OCI-M2 (cell line): ENCODE data around the gene TMEM252.

ENCODE experiments used
- DNase-seq: peaks from one replicate; lab custom pipeline; 2025; ENCODE audit not compliant: unreplicated experiment; lab: John Stamatoyannopoulos, UW

Gene TMEM252

DNA sequence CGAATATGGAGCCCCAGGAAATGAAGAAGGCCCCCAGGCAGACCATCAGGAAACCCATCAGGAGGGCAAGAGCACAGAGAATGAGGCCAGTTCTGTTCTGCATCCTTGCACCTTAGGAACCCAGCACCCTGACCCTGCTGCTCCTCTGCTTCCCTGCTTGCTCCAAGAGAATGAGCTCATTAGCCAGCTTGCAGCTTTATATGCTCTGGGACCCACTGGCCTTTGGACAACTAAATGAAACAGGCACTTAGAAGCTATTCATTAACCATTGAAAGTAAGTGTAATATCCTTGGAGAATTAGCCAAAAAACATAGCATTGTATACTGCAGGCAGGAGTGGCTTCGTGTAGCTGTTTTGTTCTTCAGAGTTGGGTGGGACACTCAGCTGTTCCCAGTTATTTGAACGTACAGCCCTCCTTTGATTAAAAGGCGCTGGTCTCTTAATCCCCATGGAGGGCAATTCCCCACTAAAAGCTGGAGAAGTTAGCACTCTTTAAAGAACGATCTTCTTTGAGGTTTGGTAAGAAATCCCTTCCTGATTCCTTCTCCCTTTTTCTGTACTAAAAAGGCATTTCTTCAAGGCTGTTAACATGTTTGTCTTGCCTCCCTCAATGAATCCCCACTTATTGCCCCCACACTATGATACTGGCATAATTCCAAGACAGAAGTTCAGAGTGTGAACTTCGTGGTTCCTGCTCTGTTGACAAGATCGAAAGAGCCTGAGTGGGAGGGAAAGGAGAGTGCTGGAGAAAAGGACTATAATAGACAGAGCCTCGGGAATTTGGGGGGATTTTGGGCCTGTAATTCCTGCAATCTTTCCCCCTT is at the start of gene TMEM252:
Gene TMEM252, minus strand, starts transcription at position 172 of the 824 bp plus-strand sequence. Its CDS starts 69 bp downstream, at position 103.
- DNase-seq = no peak

GRCh38 chr9:68585034-68585761 is 44.5 kb upstream of the TMEM252 start:
- DNase-seq = no peak

DNA sequence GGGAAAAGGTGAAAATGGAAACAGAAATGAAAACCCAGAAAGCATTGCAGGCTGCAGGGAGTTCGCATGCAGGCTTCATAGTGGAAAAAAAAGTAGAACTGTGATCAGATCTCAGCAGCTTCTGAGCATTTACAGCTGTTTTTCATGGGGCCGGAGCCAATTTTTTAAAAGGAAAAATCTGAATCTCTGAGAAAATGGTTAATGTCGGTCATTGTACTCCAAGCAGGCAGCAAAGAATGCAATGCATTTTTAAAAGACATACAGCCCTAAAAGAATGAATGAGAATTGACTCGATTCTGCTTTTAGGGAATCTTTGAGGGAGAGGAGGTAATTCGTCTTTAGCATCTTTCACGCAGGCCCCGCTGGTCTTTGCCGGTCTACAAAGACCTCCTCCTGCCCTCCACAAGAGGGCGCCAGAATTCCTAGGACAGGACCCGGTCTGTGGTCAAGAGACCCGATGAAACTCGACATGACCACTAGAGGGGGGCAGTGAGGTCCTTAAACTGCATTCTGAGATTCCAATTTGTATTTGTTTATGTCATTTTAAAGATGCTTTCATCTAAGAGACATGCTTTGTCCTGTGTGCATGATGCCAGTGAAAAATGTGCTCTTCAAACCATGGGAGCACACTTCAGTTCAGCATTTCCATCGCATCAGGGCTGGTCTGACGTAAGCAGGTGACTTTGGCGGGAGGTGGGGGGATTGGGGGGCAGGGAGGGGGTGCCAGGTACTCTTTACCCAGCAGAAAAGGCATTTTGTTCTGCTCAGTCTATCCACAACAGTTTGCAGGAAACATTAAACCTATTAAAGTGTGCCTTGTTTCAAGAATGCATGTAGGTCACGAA is 43.7 kb upstream of the TMEM252 start:
- peak; percentile 81 for DNase-seq

- DNase-seq = no peak
These were observed 41.0 kb upstream of the TMEM252 start for GRCh38 chr9:68581696-68582095.

DNA sequence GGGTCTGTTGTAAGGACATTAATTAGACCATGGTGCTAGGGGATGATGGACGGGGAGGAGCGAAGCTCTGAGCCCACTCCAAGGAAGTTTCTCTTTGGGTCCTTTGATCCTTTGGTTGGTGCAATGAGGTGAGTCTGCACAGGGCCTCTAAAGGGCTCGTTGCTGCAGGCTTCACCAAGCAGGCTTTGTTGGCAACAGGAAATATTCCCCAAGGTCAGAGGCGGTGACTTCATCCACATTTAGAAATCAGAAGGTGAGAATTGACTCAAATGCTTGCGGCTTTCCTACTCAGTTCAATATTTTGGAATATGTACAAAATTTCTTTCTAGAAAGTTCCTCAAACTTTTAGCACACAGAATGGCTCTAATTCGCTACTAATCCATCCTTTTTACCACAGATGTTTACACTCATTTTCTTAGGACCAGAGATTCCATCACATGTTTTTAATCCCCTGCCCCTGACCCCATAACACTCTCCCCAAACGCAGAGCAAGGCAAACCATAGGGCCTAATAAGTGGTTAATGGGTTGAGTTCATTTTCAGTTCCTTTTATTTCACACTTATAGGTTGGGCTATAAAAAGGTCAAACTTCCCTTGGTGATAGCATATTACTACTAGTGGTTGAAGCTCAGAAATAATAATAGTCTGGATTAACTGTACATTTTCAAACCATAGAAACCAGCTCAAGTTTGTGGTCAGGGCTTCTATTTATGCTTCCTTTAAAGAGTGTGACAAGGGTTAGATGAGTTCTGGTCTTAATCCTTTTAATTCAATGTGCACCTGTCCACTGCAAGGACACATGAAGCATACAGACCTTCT is 37.3 kb upstream of the TMEM252 start:
- no peak for DNase-seq

- DNase-seq = no peak
These were observed 35.1 kb upstream of the TMEM252 start for GRCh38 chr9:68575817-68576216.

GRCh38 chr9:68574150-68574549 is 33.5 kb upstream of the TMEM252 start:
- DNase-seq = no peak

DNA sequence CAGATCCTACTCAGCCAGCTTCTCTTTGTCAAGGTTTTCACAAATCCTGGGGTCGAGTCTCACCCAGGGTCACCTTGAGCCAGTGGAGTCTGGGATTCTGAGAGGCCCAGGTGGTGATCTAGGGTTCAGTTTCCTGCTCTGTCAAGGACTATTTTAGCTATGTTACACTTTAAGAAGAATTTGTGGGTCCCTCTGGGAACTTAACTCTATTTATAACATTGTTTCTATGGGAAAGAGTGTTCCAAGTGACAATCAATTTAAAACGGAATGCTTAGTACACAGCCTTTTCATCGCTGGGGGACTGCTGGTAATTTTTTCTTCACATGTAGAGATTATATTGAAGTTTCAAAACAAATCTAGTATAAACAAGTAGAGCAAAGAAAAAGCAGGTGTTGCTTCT is 26.9 kb upstream of the TMEM252 start:
- no peak for DNase-seq

GRCh38 chr9:68562461-68562860 is 21.8 kb upstream of the TMEM252 start:
- DNase-seq = no peak

DNA sequence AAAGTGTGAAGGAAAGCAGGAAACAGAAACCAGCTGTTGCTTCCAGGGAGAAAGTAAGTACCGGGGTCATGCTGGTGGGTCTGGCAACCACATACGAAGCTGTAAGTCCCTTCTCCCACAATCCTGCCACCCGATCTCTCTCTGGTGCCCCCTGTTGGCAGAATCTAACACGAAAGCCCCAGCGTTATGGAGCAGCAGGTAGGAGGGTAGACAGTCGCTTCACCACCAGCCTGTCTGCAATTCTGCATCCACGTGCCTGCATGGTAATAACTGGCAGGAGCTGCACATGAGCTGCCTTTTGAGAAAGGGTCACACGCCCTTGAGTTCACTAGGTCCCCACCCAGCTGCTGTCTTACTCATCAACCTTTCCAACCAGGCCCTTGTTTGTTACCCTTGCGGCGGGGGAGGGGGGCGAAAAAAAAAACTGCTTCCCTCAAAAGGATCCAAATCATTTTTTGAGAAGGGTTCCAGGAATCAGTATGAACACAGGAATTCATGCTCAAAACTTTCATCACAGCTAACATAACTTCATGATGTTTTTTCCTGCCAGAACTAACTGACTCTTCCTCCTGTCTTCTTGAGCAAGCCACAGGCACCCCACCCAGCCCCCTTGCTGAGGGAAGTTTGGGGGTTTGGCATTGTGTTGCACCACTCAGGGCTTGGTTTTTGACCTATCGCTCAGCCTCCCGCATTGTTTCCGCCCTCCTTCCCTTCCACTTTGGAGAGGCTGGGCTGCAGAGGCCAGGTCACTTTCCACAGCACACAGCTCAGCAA is 19.6 kb upstream of the TMEM252 start:
- DNase-seq = no peak

DNA sequence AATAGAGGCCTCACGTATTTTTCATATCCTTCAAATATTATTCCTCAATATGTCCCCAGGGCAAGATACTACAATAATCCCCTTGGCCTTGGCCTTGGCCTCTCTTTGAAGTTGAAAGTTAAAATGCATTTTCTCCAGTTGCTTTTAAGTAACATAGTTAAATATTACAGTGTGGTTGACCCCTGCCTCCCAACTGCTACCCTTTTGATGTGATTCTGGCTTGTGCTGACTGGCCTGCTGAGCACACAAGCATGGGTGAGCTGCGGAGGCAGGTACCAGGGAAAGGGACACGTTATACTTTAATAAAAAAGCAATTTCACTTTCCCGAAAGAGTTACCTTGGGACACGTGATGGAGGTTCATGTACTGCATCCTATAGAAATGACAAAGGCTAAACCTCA is 17.9 kb upstream of the TMEM252 start:
- no peak for DNase-seq

DNA sequence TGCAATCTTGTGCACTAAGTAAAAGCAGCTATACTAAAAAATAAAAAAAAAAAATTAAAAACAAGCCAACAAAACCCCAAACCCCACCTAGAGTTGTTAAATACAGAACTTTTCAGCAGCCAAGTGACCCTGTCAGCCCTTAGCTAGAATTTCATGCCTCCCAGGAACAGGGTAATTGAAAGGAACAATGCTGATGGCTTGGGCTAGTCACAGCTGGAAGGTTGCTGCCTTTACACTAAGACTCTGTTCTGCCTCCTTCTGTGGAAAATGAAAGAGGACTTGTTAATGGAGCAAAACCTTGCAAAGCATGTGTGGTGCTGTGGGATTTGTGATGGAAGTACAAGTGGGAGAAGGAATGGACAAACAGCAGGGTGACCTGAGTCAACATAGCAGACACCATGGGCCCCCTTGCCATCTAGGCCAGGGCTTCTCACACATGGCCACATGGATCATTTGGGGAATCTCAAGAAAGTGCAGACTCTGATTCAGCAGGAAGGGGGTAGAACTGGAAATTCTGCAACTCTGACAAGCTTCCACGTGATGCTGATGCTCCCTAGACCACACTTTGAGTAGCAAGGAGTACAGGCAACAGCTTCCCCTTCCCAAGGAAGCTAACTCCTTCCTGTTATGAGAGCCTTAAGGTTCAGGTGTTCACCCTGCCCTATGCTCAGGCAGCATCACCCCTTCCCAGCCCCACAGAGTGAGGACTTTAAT is 14.9 kb upstream of the TMEM252 start:
- DNase-seq = no peak

DNA sequence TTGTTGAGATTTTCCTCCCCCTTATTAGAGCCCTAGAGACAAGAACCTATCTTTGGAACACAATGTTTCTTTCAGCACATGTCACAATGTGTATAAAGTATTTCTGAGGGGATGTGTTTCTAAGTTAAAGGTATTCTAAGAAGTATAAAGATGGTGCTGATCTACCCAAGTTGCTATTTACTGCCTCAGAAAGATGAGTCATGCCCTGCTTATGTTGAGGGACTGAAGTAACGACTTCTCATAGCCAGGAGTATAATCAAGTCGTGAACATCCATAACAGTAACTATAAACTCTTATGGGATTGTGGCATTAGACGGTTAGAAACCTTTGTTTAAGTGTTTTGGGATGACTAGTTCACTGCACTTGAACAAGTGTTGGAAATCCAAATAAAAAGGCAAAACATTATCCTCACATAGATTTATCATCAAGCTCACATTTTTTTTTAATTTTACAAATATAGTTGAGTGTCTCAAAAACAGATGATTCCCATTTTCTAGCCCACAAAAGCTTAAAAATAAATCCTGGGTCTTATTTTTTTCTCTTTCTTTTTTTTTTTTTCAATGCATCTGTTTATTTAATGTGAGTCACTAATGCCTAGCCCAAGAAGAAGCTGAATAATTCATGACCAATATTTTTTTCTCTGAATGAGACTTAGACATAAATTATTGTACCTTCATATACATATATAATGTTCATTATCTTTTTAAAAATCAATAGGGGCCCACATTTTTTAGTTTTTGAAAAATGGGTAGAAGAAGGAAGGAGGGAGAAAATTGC is 12.2 kb upstream of the TMEM252 start:
- no peak for DNase-seq

- no peak for DNase-seq
These were observed 10.5 kb upstream of the TMEM252 start for GRCh38 chr9:68551191-68551590.

GRCh38 chr9:68548241-68548640 is 7.6 kb upstream of the TMEM252 start:
- no peak for DNase-seq

DNA sequence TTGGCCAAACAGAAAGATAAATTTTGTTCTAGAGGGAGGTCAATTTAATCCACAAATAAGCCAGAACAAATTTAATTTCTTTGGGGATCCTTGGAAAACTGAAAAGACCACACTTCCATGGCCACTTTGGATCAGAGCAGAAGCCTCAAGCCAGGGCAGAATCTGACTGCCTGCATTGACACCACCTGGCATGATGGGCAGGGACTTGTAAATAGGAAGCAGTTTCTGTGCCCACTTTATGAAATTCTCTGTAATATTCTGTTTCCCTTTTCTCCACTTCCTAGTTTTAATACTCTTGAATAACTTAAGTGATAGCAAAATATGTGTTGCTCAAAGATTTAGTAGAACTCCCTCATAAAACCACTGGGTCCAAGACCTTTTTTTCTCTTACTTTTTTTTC is 6.7 kb upstream of the TMEM252 start:
- DNase-seq = no peak

DNA sequence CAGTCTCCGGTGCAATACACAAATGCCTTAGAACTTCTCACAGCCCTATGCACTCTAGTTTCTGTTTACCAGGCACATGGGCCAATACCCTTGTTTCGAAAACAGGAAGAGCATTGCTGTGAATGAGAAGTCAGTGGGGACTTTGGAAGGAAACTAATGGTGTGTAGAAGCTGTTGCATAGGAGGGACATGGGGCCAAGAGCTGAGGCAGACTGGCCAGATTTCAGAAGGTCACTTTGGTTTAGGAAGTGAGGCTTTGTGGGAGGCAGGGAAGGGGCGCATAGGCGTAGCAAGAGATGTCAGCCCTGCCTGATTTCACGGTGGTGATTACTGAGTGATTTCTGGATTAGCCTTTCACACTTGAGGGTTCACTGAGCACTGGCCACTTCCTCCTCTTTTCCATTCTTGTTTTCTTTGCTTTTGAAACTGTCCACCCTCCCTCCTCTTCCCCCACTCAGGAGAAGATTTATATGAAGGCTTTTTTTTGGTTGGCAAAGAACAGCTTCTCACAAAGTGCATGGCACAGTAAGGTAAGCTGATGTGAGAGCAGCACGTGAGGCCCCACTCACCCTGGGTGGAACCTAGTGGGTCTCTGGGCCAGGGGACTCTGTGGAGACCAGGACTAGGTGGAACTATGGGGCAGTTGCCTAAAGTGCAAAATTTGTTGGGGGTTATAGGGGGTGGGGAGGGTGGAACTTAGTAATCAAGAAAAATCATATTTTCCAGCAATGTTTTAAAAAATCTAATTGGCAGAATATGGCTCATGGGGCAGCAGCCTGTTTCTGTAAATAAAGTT is 6.1 kb upstream of the TMEM252 start:
- no peak for DNase-seq
